GM18867 (cell line): ENCODE data around the gene AKR1B1.

Source experiments
- ATAC-seq: cut with Tn5 transposase; IDR thresholded peaks from one replicate; pipeline ENCODE4 v1.9.1; 2021; ENCODE audit warnings: mild to moderate bottlenecking, moderate library complexity; ENCODE audit not compliant: unreplicated experiment

AKR1B1 gene

DNA sequence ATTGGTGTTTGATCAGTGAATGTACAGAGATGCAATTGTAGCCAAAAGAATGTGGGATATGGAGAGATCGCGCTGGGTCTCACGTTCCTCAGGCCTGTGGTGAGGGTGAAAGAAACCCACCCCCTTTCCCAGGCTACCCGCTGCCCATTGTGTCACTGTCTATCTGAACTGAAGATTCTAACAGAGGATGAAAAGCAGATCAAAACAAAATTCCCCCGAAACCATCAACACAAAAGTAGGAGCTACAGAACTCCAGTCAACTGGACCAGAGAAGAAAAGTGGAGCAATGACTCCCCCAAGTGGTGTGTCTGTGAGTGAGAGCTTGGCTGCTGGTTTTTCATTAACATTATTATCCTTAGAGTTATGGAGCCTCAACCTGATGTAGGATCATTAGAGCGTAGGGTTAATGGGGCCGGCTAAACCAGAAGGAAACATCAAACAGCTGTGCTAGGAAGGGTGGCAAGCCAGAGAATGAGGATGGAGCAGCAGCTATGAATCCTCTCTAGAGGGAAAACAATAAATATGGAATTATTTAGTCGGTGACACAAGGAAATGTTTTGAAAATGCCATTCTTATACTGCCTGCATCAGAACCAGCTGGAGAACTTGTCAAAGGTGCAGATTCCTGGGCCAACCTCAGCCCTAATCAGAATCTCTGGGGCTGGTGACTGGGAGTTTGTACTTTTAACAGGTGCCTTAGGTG is 38.3 kb downstream of the AKR1B1 start:
- no peak for ATAC-seq

DNA sequence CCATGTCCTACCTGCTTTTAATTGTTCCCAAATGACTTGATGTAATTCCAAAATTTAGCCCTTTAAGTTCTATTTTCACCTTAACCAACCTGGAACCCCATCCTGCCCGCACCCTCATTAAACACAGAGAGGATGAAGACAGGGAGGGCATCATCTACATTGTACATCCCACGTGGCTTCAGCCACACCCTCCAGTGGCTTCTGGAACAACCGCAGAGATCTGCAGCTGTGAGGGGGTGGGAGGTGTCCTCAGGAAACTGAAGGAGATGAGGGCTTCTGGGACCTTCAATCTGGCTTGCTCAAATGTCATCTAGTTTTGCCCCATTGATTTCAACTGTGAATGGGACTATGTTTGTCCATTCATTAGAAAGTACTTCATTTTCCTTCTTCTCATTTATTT is 39.0 kb downstream of the AKR1B1 start:
- ATAC-seq = no peak

DNA sequence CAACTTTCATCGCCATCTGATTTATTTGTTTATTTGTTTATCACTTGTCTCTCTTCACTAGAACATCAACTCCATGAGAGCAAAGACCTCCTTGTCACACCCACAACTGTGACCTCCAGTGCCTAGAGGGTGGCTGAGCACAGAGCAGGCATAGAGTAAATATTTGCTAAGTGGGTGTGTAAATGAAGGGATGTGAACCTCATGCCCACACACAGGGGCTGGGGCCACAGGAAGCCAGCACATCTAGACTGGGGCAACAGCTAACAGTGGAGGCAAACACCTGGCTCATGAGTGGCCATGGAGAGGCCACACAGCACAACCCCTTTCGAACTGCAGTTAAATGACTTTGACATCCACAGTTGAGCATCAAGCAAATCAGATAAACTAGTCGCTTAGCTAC is 39.8 kb downstream of the AKR1B1 start:
- ATAC-seq = no peak

DNA sequence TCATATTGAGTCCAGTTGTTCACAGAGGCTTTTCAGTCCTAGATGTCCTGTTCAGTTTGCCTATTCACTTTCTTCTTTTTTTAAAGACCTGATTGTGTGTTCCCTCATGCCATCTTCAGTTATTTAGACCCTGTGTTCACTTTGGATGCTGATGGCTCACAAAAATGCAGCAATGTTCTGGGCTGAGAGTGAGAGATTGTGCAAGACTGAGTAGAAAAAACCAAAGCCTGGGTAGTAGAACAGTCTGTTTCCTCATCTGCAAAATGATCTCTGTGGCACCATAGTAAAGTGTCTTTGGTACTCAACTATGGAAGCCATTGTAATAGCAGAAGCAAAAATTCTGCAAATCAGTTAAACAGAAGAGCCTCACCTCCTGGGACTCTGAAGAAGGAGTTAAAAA is 43.2 kb downstream of the AKR1B1 start:
- no peak for ATAC-seq

DNA sequence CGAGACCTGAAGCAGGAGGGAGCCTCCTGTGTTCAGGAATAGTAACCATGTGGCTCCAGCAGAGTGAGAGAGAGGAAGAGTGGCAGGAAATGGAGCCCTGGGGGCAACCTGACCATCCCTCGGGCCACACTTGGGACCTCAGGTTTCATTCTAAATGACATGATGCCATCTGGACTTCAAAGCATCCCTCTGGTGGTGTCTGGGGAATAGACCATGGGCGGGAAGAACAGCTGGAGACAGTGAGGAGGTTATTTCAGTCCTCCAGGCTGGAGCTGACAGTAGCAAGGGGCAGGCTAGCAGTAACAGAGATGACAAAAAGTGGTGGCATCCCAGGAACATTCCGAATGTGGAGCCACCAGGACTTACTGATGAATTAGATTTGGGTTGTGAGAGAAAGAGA is 44.8 kb downstream of the AKR1B1 start:
- no peak for ATAC-seq

DNA sequence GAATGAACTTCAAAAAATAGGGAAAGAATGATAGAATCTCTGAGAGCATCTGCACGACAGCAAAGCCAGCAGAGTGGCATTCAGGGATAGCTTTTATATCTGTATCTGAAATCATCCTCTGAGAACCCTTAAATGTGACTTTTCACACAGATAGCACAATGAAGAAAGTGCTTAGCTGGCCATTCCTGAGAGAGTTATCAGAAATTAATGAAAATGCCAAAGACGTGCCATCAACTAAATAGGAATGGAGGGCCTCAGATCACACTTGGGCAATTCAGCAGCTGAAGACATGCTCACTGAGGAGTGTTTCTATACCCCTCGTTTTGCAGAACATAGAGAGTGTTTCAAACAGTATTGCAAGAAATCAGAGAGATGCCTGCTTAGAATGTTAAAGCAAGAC is 51.6 kb downstream of the AKR1B1 start:
- ATAC-seq = no peak

DNA sequence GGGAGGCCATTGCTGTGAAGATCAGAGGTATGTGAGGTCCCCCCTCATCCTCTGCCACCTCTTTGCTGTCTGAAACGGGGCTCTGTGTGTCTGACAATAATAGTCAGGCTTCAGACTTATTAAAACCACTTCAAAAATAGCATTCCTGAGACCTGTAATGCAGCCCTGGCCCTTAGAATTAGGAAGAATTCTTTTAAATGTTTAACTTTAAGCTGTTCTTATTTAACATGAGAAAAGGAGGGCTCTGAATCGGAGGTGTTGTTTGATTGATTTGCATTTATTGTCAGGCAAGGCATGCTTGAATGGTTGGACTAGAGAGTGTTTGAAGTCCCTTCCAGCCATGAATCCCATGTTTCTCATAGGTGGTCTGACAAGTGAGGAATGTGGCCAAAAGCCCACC is 52.5 kb downstream of the AKR1B1 start:
- ATAC-seq = no peak

DNA sequence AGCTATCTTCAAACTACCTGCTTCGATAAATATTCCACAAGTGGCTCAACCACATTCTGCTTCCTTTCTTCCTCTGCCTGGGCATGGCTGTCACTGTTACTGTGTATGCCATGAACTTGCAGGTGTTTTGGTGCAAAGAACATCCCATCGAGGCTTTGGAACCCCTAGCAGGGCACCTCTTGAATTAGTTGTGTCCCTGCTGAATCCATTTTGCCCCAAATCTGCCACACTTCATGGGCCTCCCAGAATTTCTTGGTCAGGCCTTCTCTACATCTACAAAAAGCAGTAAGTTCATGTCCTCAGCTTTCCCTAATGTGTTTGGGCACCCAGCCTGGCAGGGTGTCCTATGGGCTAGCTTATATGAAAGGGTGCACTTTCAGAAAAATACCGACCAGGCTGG is 53.6 kb downstream of the AKR1B1 start:
- ATAC-seq = no peak

DNA sequence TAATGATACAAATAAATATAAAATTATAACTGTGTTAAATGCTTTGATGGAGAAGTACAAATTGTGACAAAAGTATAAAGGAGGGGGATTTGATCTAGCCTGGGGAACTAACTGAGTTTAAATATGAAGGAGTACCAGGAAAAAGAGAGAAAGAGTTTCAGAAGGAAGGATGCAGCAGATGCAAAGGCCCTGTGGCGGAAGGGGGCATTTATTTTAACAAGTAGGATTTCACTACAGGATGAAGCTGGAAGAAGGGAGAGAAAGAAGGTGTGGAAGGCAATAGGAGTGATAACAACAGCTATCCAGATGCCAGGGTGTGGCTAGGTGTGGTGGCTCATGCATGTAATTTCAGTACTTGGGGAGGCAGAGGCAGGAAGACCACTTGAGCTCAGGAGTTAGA is 55.8 kb downstream of the AKR1B1 start:
- ATAC-seq = no peak

DNA sequence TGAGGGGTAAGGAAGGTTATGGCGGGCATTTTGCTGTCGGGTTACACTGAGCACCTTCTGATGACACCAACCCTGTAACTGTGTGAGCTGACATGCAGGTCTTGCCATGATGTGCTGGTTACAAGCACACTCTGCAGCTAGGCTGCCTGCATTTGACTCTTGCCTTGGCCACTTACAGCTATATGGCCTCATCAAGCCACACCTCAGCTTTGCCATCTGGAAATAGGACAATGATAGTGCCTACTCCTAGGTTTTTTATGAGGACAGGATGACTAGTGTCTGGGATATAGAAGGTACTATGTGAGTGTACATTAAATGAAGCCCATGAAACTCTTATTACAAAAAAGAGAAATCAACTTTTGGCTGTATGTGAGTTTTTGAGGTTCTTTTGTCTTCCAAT is 58.0 kb downstream of the AKR1B1 start:
- ATAC-seq = no peak

DNA sequence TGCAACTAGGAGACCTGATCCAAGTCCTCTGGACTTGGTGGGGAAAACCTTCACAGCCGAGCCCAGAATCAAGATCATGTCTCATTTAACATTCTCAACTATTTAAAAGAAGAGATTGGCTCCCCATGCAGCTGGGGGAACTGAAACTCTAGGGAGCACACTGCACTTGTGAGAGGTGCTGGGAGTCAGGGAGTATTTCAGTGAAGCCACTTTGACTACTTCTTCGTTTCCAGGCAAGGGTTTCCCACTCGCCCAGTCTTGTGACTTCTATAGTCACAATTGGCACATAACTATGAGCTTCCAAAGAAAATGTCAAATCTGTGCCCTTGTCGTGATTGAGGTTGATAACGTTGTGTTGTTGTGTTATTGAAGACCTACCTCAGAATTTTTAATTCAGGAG is 62.9 kb downstream of the AKR1B1 start:
- no peak for ATAC-seq

DNA sequence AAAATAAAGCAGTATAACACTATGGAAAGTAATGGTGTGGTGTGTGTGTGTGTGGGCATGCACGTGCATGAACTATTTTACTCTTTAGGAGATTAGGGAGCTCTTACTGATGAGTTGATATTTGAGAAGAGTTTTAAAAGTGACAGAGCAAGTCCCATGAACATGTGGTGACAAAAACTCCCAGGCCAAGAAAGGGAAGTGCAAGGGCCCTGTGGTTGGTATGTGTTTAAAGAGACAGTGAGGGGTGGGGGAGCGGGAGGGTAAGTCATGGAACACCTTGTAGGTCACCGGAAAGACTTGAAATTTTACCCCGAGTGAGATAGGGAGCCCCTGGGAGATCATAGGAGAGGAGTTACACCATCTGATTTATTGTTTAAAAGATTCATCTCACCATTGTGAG is 63.3 kb downstream of the AKR1B1 start:
- ATAC-seq = no peak

DNA sequence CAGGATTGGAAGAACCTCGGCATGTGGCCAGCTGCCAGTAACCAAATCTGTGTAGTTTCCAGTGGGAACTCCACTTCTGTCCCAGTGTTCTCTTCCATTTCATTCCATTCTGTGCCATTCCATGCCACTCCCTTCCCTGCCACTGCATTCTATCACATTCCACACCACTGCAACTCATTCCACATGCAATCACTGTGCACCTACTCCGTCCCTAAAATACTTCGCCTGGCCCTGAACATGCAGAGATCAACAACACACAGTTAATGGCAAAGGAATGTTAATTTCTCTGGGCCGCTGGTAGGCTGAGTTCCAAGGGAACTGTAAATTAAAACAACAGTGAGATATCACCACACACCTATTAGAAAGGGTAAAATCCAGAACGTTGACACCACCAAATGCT is 64.8 kb downstream of the AKR1B1 start:
- no peak for ATAC-seq
